ENCODE measurements around the gene NOX4.
"Not testable (repeated sequence)": the region's sequence is repeated elsewhere in the genome, so short reads cannot be mapped to it uniquely, and the experiment has no call there.

NOX4 gene

DNA sequence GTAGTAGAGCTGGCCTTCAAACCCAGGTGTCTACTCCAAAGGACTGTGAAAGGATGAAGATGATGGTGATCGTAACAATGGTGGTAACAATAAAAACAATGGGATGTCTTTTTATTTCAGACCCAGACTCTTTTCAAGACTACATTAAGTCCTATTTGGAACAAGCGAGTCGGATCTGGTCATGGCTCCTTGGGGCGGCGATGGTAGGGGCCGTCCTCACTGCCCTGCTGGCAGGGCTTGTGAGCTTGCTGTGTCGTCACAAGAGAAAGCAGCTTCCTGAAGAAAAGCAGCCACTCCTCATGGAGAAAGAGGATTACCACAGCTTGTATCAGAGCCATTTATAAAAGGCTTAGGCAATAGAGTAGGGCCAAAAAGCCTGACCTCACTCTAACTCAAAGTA lies 196.2 kb downstream of the NOX4 start:
- H3K4me3 ChIP-seq (ENCODE audit: low read depth, low read length); DNase-seq (ENCODE audit: low read depth): not testable (repeated sequence)

DNA sequence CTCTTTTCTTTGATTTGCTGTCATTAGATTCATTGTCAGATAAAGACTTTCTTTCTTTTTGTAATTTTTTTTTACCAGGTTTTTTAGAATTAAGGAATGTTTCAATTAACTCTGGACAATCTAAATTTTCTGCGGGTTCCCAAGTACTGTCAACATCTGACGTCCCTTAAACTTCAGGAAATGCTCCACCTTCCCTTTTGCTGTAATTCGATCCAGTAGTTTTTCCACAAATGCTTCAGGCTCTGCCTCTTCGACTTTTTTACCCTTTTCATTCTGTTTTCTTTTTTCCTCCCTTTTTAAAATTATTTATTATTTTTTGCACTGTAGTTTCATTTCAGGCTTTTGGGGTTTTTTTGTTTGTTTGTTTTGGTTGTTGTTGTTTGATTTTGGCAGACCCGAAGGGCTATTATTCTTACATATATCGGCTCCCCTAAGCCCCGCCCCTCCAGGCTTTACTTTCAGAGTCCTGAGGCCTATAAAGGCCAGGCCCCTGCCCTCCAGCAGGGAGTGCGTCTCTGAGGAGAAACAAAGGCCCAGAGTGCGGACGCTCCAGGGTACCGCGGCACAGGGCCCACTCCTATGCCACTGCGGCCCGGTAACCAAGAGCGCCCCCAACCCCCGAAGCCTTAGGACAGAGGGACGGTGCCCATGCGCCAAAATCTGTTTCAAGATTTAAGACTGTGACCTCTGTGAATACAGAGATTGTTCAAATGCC lies 197.1 kb downstream of the NOX4 start:
- TF ChIP-seq, protein P1, sequence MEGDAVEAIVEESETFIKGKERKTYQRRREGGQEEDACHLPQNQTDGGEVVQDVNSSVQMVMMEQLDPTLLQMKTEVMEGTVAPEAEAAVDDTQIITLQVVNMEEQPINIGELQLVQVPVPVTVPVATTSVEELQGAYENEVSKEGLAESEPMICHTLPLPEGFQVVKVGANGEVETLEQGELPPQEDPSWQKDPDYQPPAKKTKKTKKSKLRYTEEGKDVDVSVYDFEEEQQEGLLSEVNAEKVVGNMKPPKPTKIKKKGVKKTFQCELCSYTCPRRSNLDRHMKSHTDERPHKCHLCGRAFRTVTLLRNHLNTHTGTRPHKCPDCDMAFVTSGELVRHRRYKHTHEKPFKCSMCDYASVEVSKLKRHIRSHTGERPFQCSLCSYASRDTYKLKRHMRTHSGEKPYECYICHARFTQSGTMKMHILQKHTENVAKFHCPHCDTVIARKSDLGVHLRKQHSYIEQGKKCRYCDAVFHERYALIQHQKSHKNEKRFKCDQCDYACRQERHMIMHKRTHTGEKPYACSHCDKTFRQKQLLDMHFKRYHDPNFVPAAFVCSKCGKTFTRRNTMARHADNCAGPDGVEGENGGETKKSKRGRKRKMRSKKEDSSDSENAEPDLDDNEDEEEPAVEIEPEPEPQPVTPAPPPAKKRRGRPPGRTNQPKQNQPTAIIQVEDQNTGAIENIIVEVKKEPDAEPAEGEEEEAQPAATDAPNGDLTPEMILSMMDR (IDR thresholded peaks at IDR 0.05; ENCODE audit: low read depth, low read length, missing control alignments) = no peak
- no peak for DNase-seq (ENCODE audit: low read depth)
- no peak overlapping the region for H3K4me3 ChIP-seq (ENCODE audit: low read depth, low read length)

DNA sequence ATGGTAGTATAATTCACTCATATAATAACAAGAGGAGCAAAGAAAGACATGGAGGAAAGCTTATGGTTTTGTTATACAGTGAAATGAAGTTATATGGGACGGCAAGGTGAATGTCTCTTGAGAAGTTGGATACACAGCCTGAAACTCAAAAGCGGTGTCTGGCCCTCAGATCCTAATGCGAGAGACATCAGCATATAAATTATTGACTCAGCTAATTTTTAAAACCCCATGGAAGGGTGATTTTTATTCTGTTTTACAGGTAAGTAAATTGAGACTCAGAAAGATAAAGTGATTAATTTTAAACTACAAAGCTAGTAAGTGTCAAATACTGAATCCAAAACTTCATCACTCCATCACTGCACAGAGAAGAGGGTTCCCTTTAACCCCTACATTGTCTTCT lies 203.2 kb downstream of the NOX4 start:
- not testable (repeated sequence) for DNase-seq (ENCODE audit: low read depth); H3K4me3 ChIP-seq (ENCODE audit: low read depth, low read length)

DNA sequence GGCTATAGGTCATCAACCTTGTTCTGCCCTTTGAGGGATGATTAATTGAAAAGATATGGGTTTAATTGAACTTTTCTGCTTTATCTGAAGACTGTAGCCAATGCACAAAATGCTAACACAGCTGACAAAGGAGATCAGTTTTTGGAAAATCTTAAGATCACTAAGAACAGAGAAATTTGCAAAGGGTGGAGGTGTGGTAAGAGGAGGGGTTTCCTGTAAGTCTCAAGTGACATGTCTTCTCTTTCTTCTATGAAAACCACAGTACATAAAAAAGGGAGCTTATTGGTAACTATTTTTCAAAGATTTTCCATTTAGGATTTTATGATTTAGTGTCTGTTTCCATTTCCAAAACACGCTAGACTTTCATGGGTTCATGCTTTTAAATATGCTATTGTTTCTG lies 204.6 kb downstream of the NOX4 start:
- not testable (repeated sequence) for DNase-seq (ENCODE audit: low read depth); H3K4me3 ChIP-seq (ENCODE audit: low read depth, low read length)

DNA sequence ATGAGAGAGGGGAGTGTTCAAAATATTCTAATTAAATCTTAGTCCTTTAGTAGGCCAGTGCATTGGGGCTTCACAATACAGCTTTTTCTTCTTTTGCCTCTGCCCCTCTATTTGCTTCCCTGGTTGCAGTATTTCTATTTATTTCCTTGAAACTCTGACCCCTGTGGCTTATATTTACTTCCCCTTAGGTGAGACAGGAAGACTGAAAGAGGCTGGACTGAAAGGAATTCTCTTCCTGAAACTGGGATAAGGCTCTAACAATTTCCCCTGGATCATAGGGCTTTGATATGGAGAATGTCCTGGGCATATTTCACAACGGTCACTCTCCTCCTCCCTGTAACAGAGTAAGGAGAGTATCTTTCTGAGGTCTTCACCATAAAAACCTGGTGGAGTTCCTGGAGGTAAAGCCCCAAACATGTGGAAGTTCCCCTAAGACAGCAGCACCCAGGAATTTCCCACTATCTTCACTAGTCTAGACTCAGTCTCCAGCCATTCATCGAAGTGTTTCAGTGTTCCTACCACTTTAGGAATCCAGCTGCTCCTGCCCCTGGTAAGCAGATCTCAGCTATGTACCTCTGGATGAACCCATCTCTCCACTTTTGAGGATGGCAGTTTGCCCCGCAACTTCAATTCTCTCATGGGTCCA lies 210.0 kb downstream of the NOX4 start:
- DNase-seq (ENCODE audit: low read depth); H3K4me3 ChIP-seq (ENCODE audit: low read depth, low read length): not testable (repeated sequence)

DNA sequence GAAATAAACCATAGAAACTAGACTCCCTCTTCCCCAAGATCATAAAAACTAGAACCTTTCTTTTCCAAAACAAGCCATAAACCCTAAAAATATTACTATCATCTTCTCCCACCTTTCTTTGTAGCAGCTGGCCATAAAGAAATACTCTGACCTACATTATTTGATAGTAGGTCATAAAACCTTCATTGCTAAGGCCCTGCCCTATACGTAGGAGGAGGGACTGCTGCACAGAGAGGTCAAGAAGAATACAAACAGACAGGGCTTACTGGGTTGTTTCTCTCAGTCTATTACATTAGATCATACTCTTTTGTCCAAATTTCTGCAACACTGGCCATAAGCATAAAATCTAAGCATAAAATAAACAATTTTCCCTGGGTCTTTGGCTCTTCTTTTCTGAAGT lies 212.0 kb downstream of the NOX4 start:
- TF ChIP-seq, protein P1 (IDR thresholded peaks at IDR 0.05; ENCODE audit: low read depth, low read length, missing control alignments) = no peak
- no peak for DNase-seq (ENCODE audit: low read depth)
- no peak overlapping the region for H3K4me3 ChIP-seq (ENCODE audit: low read depth, low read length)

DNA sequence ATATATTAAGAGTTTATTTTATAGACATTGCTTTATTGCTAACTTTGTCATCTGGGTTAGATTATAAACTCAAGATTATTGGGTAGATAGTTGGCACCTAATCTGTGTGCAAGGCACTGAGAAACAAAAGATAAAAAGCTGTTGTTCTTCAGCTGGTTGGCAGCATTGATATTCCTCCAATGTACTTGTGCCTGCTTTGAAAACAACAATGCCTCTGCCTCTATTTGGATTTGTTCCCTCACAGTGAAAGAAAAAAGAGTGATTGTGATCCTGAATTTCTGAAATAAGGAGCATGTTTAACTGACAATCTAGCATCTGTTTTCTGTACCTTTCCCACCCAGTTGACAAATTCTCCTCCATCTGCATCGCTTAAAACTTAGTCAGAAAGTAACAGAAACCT lies 215.2 kb downstream of the NOX4 start:
- TF ChIP-seq, protein P1 (IDR thresholded peaks at IDR 0.05; ENCODE audit: low read depth, low read length, missing control alignments) = no peak
- no peak for DNase-seq (ENCODE audit: low read depth)
- no peak overlapping the region for H3K4me3 ChIP-seq (ENCODE audit: low read depth, low read length)

Measured in GM12864 (cell line).